ENCODE results near the gene ATAT1. TPM values are rescaled to one million over a fixed set of nuclear protein-coding genes. Genes with fewer than 3 reads are reported as not detected.
A peak's percentile ranks its signal among the peaks of the same experiment; 100 is the strongest.

Gene ATAT1
- total and polyA plus RNA-seq, 2 experiments from 2014 or later: 12.8 to 23.0 TPM

GRCh38 chr6:30679765-30680535 lies 53.3 kb downstream of the ATAT1 start (continued):
- TF ChIP-seq CTCF (conservative IDR thresholded peaks at IDR 0.05; ENCODE audit: low read depth in 2 of 2) (no peak), CREB1 (CRISPR knock-in tag; IDR thresholded peaks at IDR 0.05; ENCODE audit: low read depth) (no peak), EZH2 (IDR thresholded peaks at IDR 0.05; ENCODE audit: low read depth, unreplicated experiment) (no peak), STAT1 (IDR thresholded peaks at IDR 0.05; ENCODE audit: unreplicated experiment) (no peak), EZH2phosphoT487 (IDR thresholded peaks at IDR 0.05; ENCODE audit: unreplicated experiment) (no peak)

- peaks cover 21% of the 10 kb centered on the region for H3K36me3 Mint-ChIP-seq (ENCODE audit: low read depth)
- peak overlapping the region; percentile 39 for H3K27ac Mint-ChIP-seq
- Histone ChIP-seq H3F3A (replicated peaks; ENCODE audit: low read depth) (0 out of 2 replicates have a peak, but pooled peaks cover 9% of the 10 kb centered on the region), H3K79me2 (replicated peaks; ENCODE audit: insufficient read depth) (peaks cover 22% of the 10 kb centered on the region), H3K4me1 (ENCODE audit: insufficient read depth) (peaks cover 45% of the 10 kb centered on the region), H4K20me1 (replicated peaks; ENCODE audit: insufficient read depth) (no peaks in the 10 kb centered on the region; the same call in 1 of the 2 replicates), H3K4me3 (no peak overlapping the region), H3K4me2 (peak overlapping the region; percentile 76), H3K27ac (ENCODE audit: low read depth) (no peak overlapping the region; the same call in 1 of the 2 replicates), H3K9me2 (ENCODE audit: insufficient read depth) (no peaks in the 10 kb centered on the region), H3K36me3 (ENCODE audit: insufficient read depth) (no peaks in the 10 kb centered on the region), H3K27me3 (ENCODE audit: insufficient read depth) (0 out of 2 replicates have a peak, but pooled peaks cover 5% of the 10 kb centered on the region), H2AFZ (no peak overlapping the region)
- no peaks in the 10 kb centered on the region; the same call in 2 of the 3 replicates for H3K9me3 Mint-ChIP-seq
- H3K27me3 Mint-ChIP-seq (ENCODE audit: insufficient read depth, low read depth, poor library complexity): peaks cover 16% of the 10 kb centered on the region
- peak overlapping the region; percentile 63 for H3K4me3 Mint-ChIP-seq
- peaks cover 57% of the 10 kb centered on the region for H3K4me1 Mint-ChIP-seq
- ATAC-seq (no peak), DNase-seq (ENCODE audit: low spot score) (no peak)
- no peak for TF ChIP-seq JUNB (IDR thresholded peaks at IDR 0.05; ENCODE audit: unreplicated experiment)
- no peak for TF ChIP-seq POLR2AphosphoS5 (IDR thresholded peaks at IDR 0.05; ENCODE audit: low read depth)
- no peak for TF ChIP-seq REST (IDR thresholded peaks at IDR 0.05; ENCODE audit: unreplicated experiment)
- no peak for TF ChIP-seq EZH2 (IDR thresholded peaks at IDR 0.05; ENCODE audit: low read depth, unreplicated experiment)
- TF ChIP-seq ZNF114 (CRISPR knock-in tag; IDR thresholded peaks at IDR 0.05): no peak
- TF ChIP-seq CTCF (conservative IDR thresholded peaks at IDR 0.05; ENCODE audit: low read depth in 2 of 2): no peak
- TF ChIP-seq, protein P1, sequence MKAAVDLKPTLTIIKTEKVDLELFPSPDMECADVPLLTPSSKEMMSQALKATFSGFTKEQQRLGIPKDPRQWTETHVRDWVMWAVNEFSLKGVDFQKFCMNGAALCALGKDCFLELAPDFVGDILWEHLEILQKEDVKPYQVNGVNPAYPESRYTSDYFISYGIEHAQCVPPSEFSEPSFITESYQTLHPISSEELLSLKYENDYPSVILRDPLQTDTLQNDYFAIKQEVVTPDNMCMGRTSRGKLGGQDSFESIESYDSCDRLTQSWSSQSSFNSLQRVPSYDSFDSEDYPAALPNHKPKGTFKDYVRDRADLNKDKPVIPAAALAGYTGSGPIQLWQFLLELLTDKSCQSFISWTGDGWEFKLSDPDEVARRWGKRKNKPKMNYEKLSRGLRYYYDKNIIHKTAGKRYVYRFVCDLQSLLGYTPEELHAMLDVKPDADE (IDR thresholded peaks at IDR 0.05): no peak
- TF ChIP-seq STAT1 (IDR thresholded peaks at IDR 0.05; ENCODE audit: unreplicated experiment): no peak
- no peak for TF ChIP-seq CREB1 (CRISPR knock-in tag; IDR thresholded peaks at IDR 0.05; ENCODE audit: low read depth)
- no peak for TF ChIP-seq ZNF331 (CRISPR knock-in tag; IDR thresholded peaks at IDR 0.05; ENCODE audit: low read depth)
Observed at GRCh38 chr6:30681766-30682142, 55.1 kb downstream of the ATAT1 start.
